Dendritic cell treated with granulocyte-macrophage colony-stimulating factor and Interleukin-4, amounts not matched to agents 40 ng/mL and 50 ng/mL, for 4 days (primary cell): ENCODE measurements around the gene COBLL1.
"Not testable (repeated sequence)": the region's sequence is repeated elsewhere in the genome, so short reads cannot be mapped to it uniquely, and the experiment has no call there.

Experiments
- H3K27ac Mint-ChIP-seq: one replicate; pipeline ENCODE4 v1.8.0; 2022; ENCODE audit warnings: mild to moderate bottlenecking, mixed read lengths
- H3K27me3 Mint-ChIP-seq: one replicate; pipeline ENCODE4 v1.8.0; 2022; ENCODE audit warnings: mild to moderate bottlenecking, mixed read lengths
- H3K36me3 Mint-ChIP-seq: one replicate; pipeline ENCODE4 v1.8.0; 2022; ENCODE audit warnings: low read depth, mixed read lengths
- H3K4me1 Mint-ChIP-seq: one replicate; pipeline ENCODE4 v1.8.0; 2022; ENCODE audit warnings: low read depth, mixed read lengths
- H3K4me3 Mint-ChIP-seq: one replicate; pipeline ENCODE4 v1.8.0; 2022; ENCODE audit warnings: mild to moderate bottlenecking, moderate library complexity, mixed read lengths
- H3K9me3 Mint-ChIP-seq: one replicate; pipeline ENCODE4 v1.8.0; 2022; ENCODE audit warnings: mixed read lengths
- intact Hi-C: fragments of 100-400 bp; cut with micrococcal nuclease; formaldehyde crosslinking; loops from one replicate; pipeline ENCODE4 v1.15.0; 2022

COBLL1 gene

DNA sequence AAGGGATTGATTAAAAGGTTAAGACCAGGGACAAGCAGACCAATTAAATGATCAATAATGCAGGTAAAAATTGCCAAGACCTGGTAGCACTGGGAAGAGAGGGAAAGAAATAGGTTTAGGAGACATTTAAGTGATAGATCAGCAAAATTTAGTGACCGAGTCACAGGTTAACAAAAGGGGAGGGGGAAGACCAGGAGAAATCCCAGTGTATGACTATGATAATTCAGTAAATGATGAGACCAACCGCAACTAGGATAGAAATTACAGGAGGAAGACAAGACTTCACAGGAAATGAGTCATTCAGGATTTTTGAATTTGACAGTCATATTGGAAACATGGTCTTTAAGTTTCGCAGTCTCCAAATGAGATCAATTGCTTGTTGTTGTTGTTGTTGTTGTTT lies 62.9 kb downstream of the COBLL1 start:
- no peak overlapping the region for H3K27ac Mint-ChIP-seq
- no peaks in the 10 kb centered on the region for H3K27me3 Mint-ChIP-seq
- no peak overlapping the region for H3K4me3 Mint-ChIP-seq

DNA sequence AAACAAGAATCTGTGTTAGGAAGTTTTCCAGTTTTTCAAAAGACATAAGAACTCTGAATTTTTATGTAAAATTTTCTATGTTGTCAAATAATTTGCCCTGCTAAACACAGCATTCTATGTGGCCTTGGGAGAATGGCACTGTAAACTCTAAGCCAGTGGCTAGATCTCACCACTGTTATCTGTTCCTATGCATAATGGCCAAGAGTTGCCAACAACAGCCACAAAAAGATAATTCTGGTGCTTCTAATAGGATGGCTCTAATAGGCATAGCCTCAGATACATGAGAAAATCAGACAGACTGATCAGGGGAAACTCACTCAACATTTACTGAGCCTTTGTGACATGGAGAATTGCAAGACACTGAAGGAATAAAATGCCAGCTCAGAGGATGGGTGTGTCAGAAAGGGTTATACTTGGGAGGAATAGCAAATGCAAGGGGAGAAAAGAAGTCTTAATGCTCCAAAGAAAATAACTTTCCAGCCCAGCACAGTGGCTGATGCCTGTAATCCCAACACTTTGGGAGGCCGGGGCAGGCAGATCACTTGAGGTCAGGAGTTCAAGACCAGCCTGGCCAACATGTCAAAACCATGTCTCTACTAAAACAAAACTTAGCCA lies 63.7 kb downstream of the COBLL1 start:
- H3K27me3 Mint-ChIP-seq: no peaks in the 10 kb centered on the region
- no peaks in the 10 kb centered on the region for H3K4me1 Mint-ChIP-seq
- H3K36me3 Mint-ChIP-seq: no peaks in the 10 kb centered on the region
- no peaks in the 10 kb centered on the region for H3K9me3 Mint-ChIP-seq
- H3K27ac Mint-ChIP-seq: no peak overlapping the region
- no peak overlapping the region for H3K4me3 Mint-ChIP-seq
- intact Hi-C loops: no loop called here

More for the DNA sequence above, 62.9 kb downstream of the COBLL1 start:
- Mint-ChIP-seq H3K36me3 (no peaks in the 10 kb centered on the region), H3K4me1 (no peaks in the 10 kb centered on the region), H3K9me3 (no peaks in the 10 kb centered on the region)
- intact Hi-C loops: no loop called here

DNA sequence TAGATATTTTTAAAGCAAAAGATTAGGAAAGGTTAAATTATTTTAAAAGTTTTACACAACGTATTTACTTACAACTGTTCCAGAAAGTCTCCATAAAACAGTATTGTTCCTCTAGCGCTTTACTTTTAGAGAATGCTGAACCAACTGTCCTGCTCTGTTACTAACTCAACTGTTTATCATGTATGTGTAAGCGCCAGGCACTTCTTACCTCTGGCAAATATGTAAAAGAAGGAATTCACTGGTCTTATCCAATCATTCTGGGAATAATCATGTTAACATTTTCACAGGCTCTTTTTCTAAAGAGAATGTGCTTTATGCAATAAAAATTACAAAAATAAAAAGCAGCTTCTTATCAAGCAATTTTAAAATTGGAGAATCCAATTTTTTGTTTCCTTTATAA lies 68.0 kb downstream of the COBLL1 start:
- Mint-ChIP-seq H3K27me3 (no peaks in the 10 kb centered on the region), H3K27ac (no peak overlapping the region), H3K4me3 (no peak overlapping the region)

DNA sequence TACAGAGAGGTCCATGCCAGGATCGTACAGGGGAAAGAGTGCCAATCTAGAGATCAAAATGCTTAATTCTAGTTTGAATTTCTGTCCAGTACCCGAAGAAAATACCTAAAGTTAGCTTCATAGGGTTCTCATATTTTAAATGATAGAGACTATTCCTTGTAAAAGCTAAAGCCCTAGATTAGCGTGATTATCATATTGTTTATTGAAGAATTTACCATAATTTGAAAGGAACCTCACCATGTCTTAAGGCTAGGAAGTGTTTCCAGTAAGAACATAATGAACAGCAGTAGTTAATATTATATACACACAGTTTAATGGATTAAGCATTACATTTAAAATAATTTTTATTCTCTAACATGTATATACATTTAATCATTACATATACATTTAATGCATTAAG lies 68.5 kb downstream of the COBLL1 start:
- no peaks in the 10 kb centered on the region for H3K4me1 Mint-ChIP-seq
- no peak overlapping the region for H3K4me3 Mint-ChIP-seq
- no peaks in the 10 kb centered on the region for H3K27me3 Mint-ChIP-seq
- intact Hi-C loops: no loop called here
- H3K9me3 Mint-ChIP-seq: no peaks in the 10 kb centered on the region
- H3K27ac Mint-ChIP-seq: no peak overlapping the region
- H3K36me3 Mint-ChIP-seq: no peaks in the 10 kb centered on the region

More for the DNA sequence above, 68.0 kb downstream of the COBLL1 start:
- no peaks in the 10 kb centered on the region for H3K9me3 Mint-ChIP-seq
- no peaks in the 10 kb centered on the region for H3K4me1 Mint-ChIP-seq
- no peaks in the 10 kb centered on the region for H3K36me3 Mint-ChIP-seq
- intact Hi-C loops: no loop called here

DNA sequence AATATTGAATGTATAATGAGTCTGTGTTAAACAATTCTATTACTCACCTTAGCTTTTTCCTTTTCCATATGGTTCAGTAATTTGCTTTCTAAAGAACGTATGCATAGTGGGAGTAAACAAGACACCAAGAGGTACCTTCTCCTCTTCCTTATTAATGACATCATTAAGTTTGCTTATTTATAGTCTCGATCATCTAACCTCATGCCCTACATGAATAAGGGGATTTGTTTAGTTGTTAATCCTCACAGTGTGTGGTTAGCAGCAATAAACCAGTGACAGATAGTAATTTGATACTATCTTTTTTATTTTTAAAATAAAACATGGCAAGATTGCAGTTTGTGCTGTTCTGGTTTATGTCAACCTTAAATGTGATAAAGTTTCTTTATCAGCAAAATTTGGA lies 69.7 kb downstream of the COBLL1 start:
- no peak overlapping the region for H3K27ac Mint-ChIP-seq
- no peak overlapping the region for H3K4me3 Mint-ChIP-seq
- H3K36me3 Mint-ChIP-seq: no peaks in the 10 kb centered on the region
- no peaks in the 10 kb centered on the region for H3K4me1 Mint-ChIP-seq
- no peaks in the 10 kb centered on the region for H3K9me3 Mint-ChIP-seq
- intact Hi-C loops: no loop called here
- H3K27me3 Mint-ChIP-seq: no peaks in the 10 kb centered on the region

DNA sequence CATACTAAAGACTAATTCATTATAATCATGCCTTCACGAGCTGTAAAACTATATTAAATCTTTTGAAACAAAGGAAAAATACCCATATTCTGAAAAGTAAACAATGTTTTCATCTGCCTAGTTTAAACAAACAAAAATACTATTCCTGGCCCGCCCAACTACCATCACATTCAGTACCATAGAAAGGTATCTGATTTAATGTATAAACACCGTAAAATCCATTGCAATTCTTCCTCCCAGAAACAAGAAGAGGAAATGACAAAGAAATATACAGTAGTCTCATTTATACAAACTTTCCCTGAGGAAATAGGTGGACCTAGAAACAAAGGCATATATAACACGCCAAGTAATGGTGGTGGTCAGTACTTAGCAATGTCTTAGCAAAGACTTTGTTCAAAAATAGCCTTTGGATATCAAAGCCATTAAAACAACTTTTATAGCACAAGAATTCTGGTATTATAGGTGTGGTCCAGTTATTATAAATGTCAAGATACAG lies 71.2 kb downstream of the COBLL1 start:
- Mint-ChIP-seq H3K36me3 (no peaks in the 10 kb centered on the region), H3K9me3 (no peaks in the 10 kb centered on the region), H3K27ac (no peak overlapping the region), H3K4me1 (peaks cover 9% of the 10 kb centered on the region), H3K27me3 (no peaks in the 10 kb centered on the region), H3K4me3 (no peak overlapping the region)
- intact Hi-C loops: no loop called here

DNA sequence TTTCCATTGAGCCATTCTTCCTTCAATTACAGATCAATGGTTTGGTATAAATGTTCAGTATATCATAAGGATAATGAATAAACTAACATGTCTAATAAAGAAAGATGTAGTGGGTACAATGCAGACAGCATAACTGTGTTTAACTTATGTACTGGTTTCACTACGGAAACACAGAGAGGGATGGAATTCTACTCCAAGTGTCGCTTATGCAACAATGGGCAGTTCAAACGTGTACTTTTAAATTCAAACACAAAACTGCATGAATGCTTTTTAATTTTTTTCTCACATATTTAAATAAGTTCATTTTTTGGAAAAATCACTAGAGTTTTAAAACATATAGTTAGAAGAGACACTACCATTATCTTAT lies 74.7 kb downstream of the COBLL1 start:
- intact Hi-C loops: no loop called here
- Mint-ChIP-seq H3K4me3 (no peak overlapping the region), H3K4me1 (peaks cover 9% of the 10 kb centered on the region), H3K36me3 (no peaks in the 10 kb centered on the region), H3K9me3 (no peaks in the 10 kb centered on the region), H3K27ac (no peak overlapping the region), H3K27me3 (no peaks in the 10 kb centered on the region)

DNA sequence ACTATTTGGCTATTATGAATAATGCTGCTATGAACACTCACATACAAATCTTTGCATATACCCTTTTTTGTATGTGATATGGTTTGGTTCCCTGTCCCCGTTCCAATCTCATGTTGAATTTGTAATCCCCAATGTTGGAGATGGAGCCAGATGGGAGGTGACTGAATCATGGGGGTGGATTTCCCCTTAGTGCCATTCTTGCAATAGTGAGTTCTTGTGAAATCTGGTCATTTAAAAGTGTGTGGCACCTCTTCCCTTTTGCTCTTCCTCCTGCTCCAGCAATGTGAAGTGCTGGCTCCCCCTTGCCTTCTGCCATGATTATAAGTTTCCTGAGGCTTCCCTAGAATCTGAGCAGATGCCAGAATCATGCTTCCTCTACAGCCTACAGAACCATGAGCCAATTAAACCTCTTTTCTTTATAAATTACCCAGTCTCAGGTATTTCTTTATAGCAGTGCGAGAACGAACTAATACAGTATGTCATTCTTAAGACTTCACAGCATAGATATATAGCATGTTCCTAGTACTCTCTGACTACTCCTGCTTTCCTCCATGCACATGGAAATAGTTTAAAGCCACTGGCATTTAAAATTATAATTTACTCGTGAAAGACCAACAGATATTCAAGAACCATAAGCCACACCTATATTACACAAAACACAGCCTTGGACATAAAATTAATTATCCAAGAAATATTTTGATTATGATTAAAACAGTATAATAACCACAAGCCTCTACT lies 75.2 kb downstream of the COBLL1 start:
- Mint-ChIP-seq H3K4me1 (peaks cover 10% of the 10 kb centered on the region), H3K27ac (no peak overlapping the region), H3K4me3 (no peak overlapping the region), H3K36me3 (no peaks in the 10 kb centered on the region), H3K27me3 (no peaks in the 10 kb centered on the region), H3K9me3 (no peaks in the 10 kb centered on the region)
- intact Hi-C loops: no loop called here

DNA sequence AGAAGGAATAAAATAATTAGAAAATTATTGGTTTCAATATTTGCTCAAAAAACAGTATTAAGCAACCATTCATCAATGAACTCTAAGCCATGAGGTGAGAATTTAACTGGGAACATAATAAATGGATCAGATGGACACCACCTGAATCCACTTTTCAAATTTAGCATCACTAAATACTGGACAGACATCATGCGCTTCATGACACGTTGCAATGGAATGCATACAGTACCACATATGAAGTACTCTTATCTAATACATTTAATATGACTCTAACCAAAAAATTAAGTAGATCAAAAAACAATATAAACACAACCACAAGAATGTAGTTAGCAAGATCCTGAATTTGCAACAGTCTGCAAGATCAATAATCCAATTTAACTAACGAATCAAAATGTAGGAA lies 76.6 kb downstream of the COBLL1 start:
- Mint-ChIP-seq H3K4me3 (no peak overlapping the region), H3K9me3 (no peaks in the 10 kb centered on the region), H3K27me3 (no peaks in the 10 kb centered on the region), H3K27ac (no peak overlapping the region), H3K36me3 (no peaks in the 10 kb centered on the region), H3K4me1 (peaks cover 16% of the 10 kb centered on the region)
- intact Hi-C loops: no loop called here

DNA sequence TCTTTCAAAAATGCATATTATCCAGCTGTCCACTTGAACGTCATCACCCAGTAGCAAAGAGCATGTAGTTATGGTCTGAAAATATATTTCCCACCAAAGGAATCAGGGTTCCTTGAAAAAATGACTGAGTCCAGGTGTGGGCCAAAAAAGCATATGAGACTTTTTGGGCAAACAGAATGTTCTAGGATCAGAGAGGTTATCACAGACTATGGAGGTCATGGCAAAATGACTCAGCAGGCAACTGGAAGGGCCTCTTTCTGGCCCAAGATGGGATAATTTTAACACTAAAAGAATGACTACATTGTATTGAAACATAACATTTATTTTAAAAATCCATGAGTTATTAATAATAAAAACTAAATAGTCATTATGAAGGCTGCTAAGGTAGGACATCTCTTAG lies 77.1 kb downstream of the COBLL1 start:
- H3K4me1 Mint-ChIP-seq: peaks cover 16% of the 10 kb centered on the region
- intact Hi-C loops: no loop called here
- no peaks in the 10 kb centered on the region for H3K36me3 Mint-ChIP-seq
- H3K4me3 Mint-ChIP-seq: no peak overlapping the region
- H3K9me3 Mint-ChIP-seq: no peaks in the 10 kb centered on the region
- no peak overlapping the region for H3K27ac Mint-ChIP-seq
- H3K27me3 Mint-ChIP-seq: no peaks in the 10 kb centered on the region

DNA sequence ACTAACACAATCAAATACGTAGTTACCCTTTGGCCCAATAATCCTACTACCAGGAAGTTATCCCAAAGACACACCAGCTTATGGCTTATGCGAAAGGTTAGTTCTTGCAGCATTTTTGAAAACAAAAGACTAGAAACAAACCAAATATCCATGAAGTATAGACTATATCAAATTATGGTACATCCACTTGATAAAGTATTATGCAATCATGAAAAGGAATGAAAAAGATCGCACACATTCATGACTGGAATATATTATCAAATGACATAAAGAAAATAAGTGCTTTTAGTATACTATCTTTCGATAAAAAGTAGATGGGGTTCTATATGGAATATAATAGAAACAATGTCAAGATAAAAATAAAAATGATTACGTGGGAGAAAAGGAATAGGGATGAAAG lies 78.2 kb downstream of the COBLL1 start:
- H3K4me3 Mint-ChIP-seq: no peak overlapping the region
- H3K4me1 Mint-ChIP-seq: peaks cover 17% of the 10 kb centered on the region
- H3K9me3 Mint-ChIP-seq: no peaks in the 10 kb centered on the region
- H3K36me3 Mint-ChIP-seq: no peaks in the 10 kb centered on the region
- intact Hi-C loops: no loop called here
- no peaks in the 10 kb centered on the region for H3K27me3 Mint-ChIP-seq
- no peak overlapping the region for H3K27ac Mint-ChIP-seq

DNA sequence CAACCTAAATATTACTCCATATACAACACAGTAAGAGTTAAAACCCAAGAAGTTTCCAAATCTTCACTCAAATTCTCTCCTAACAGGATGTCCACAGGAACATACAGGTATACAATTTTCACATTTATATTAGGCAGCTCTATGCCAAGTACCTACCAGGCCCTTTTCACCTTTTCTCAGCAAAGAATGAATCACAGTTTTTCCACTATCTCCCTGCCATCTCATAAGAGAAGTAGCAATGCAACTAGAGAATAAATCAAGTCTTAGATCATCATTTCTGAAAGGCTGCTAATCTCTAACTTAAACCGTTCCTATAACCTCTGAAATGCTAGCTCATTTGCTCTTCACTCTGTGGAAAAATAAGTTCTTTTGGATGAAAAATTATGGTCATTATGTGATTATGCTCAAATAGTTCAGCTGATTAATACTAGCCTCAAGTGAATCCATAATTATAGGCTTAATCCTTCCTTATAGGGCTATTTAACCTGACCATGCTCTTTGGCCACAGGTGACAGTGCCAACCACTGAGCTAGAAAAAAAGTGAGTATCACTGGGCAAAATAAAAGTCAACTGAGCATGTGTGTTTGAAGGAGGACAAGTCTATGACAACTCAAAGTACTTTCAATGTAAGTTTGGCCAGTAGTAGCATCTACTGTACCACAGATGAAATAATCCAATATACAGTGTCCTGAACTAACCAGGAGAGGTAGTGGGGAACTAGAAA lies 79.7 kb downstream of the COBLL1 start:
- no peak overlapping the region for H3K27ac Mint-ChIP-seq
- intact Hi-C loops: no loop called here
- H3K27me3 Mint-ChIP-seq: no peaks in the 10 kb centered on the region
- H3K4me3 Mint-ChIP-seq: no peak overlapping the region
- H3K4me1 Mint-ChIP-seq: peaks cover 26% of the 10 kb centered on the region
- no peaks in the 10 kb centered on the region for H3K9me3 Mint-ChIP-seq
- no peaks in the 10 kb centered on the region for H3K36me3 Mint-ChIP-seq

DNA sequence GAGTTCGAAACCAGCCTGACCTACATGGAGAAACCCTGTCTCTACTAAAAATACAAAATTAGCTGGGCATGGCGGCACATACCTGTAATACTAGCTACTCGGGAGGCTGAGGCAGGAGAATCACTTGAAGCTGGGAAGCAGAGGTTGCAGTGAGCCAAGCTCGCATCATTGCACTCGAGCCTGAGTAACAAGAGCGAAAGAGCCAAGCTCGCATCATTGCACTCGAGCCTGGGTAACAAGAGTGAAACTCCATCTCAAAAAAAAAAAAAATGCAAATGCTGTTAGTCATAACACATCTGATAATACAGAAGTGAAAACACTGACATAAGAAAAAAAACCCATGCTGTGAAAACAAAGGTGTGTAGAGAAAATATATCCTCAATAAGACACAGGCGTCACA lies 80.4 kb downstream of the COBLL1 start:
- H3K36me3 Mint-ChIP-seq, intact Hi-C loops, H3K27ac Mint-ChIP-seq, H3K27me3 Mint-ChIP-seq, H3K9me3 Mint-ChIP-seq, H3K4me3 Mint-ChIP-seq: not testable (repeated sequence)
- peaks cover 23% of the 10 kb centered on the region for H3K4me1 Mint-ChIP-seq

DNA sequence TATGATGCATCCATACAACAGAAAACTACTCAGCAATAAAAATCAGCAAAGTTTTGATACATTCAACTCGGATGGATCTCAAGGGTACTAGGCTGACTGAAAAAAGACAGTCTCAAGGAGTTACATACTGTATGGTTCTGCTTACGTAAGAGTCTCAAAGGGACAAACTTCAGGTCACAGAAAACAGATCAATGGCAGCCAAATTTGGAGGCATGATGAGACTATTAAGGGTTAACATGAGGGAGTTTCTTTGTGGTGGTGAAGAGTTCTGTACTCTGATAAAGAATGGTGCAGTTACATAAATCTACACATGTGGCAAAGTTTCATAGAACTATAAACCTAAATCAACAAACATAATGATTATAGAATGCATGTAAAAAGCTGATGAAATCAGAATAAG lies 81.4 kb downstream of the COBLL1 start:
- no peaks in the 10 kb centered on the region for H3K36me3 Mint-ChIP-seq
- intact Hi-C loops: no loop called here
- H3K9me3 Mint-ChIP-seq: no peaks in the 10 kb centered on the region
- H3K27ac Mint-ChIP-seq: no peak overlapping the region
- H3K4me3 Mint-ChIP-seq: no peak overlapping the region
- H3K4me1 Mint-ChIP-seq: peaks cover 17% of the 10 kb centered on the region
- H3K27me3 Mint-ChIP-seq: no peaks in the 10 kb centered on the region
